Measurements from ENCODE around the gene PLK1. TPM values are rescaled to one million over a fixed set of nuclear protein-coding genes. Genes with fewer than 3 reads are reported as not detected.
A peak's percentile ranks its signal among the peaks of the same experiment; 100 is the strongest.

Gene PLK1
- total and polyA plus RNA-seq, 2 of the 13 experiments (the other 11 are each of a cell fraction or from before 2014, with no cell fraction given): 71.5 to 76.3 TPM

DNA sequence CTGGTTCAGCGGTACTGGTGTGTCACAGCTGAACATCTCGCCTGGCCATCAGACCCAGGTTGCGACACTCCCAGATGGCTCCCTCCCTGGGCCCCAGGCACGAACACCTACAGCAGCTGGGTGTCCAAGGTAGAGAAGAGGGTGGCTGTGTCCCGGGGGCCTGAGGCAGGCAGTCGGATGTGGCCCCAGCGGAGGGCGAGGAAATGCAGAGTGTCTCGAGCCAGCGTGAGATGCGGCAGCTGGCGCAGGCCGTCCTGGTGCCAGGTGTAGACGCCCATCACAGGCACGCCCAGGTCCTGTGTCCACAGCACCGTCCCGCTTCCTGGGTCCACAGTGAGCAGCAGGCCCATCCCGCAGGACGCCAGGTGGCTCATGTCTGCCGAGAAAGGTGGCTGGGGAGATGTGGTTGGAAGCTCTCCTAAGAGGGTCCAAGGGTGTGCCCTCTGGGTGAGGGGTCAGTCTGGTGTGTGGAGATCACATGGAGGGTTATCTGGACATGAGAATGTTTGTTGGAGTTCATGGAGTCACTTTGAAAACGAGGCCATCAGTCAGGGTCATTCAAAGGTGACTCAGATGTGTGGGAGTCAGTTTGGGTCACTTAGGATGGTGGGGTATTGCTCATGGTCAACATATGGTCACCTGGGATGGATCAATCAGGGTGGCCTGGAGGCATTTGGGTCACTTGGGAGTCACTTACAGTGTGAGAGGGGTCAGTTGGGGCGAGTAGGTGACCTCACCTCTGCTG lies 26.3 kb downstream of the PLK1 start (continued):
- peak; percentile 96; the same call in 1 of the 2 replicates for TF ChIP-seq MTA1 (CRISPR knock-in tag; IDR thresholded peaks at IDR 0.05; ENCODE audit: borderline replicate concordance)
- TF ChIP-seq CHD4 (IDR thresholded peaks at IDR 0.05; ENCODE audit: borderline replicate concordance, low read length): no peak
- peak; percentile 48; the same call in 1 of the 2 replicates for TF ChIP-seq MED1 (CRISPR knock-in tag; IDR thresholded peaks at IDR 0.05)
- TF ChIP-seq HNRNPH1 (optimal IDR thresholded peaks at IDR 0.05; ENCODE audit: low read depth, low read length): no peak
- TF ChIP-seq, protein P1, sequence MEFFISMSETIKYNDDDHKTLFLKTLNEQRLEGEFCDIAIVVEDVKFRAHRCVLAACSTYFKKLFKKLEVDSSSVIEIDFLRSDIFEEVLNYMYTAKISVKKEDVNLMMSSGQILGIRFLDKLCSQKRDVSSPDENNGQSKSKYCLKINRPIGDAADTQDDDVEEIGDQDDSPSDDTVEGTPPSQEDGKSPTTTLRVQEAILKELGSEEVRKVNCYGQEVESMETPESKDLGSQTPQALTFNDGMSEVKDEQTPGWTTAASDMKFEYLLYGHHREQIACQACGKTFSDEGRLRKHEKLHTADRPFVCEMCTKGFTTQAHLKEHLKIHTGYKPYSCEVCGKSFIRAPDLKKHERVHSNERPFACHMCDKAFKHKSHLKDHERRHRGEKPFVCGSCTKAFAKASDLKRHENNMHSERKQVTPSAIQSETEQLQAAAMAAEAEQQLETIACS (CRISPR knock-in tag; IDR thresholded peaks at IDR 0.05): no peak
- no peak for TF ChIP-seq RFXANK (CRISPR knock-in tag; IDR thresholded peaks at IDR 0.05)
- TF ChIP-seq ZNF605 (CRISPR knock-in tag; IDR thresholded peaks at IDR 0.05): no peak
- no peak for TF ChIP-seq ZNF232 (CRISPR knock-in tag; IDR thresholded peaks at IDR 0.05; ENCODE audit: borderline replicate concordance)
- TF ChIP-seq SRSF4 (IDR thresholded peaks at IDR 0.05; ENCODE audit: low read depth, low read length, poor library complexity, severe bottlenecking): no peak
- TF ChIP-seq, protein P2, sequence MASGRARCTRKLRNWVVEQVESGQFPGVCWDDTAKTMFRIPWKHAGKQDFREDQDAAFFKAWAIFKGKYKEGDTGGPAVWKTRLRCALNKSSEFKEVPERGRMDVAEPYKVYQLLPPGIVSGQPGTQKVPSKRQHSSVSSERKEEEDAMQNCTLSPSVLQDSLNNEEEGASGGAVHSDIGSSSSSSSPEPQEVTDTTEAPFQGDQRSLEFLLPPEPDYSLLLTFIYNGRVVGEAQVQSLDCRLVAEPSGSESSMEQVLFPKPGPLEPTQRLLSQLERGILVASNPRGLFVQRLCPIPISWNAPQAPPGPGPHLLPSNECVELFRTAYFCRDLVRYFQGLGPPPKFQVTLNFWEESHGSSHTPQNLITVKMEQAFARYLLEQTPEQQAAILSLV (CRISPR knock-in tag; IDR thresholded peaks at IDR 0.05; ENCODE audit: borderline replicate concordance): 0 out of 2 replicates have a peak, but pooled peaks have one; percentile 54
- TF ChIP-seq SOX5 (CRISPR knock-in tag; IDR thresholded peaks at IDR 0.05; ENCODE audit: borderline replicate concordance): no peak

DNA sequence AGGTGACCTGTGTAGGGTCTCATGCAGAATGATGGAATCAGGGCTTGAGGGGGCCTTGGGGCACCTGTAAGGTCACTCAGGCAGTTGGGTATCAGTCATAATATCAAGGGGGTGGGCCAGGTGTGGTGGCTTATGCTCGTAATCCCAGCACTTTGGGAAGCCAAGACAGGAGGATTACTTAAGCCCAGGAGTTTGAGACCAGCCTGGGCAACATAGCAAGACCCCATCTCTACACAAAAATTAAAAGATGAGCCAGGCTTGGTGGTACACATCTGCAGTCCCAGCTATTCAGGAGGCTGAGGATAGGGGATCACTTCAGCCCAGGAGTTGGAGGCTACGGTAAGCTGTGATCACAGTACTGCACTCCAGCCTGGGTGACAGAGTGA lies 26.8 kb downstream of the PLK1 start:
- in situ Hi-C loops (cut with HindIII; ENCODE audit: extremely low pct_ligation_motif_present, low pct_unique_long_range_greater_than_20kb) (no loop called here), intact Hi-C loops (cut with micrococcal nuclease; ENCODE audit: unreplicated experiment) (no loop called here)
- no peak for FAIRE-seq
- Histone ChIP-seq H3K4me2 (ENCODE audit: low read depth, low read length) (no peak overlapping the region), H3K4me3 (replicated peaks in 1 of 3; ENCODE audit: insufficient read depth in 1 of 3, low read depth in 2 of 3, low read length in 3 of 3) (no peak overlapping the region), H3K9ac (ENCODE audit: insufficient read depth, low read depth, low read length) (no peak overlapping the region), H3K36me3 (replicated peaks in 1 of 2; ENCODE audit: control insufficient read depth in 1 of 2, insufficient read depth in 2 of 2, low read length in 2 of 2) (no peaks in the 10 kb centered on the region), H3K9me3 (ENCODE audit: low read length) (peaks cover 17% of the 10 kb centered on the region), H3K4me1 (ENCODE audit: insufficient read depth, low read length) (peaks cover 25% of the 10 kb centered on the region), H3K27me3 (ENCODE audit: control insufficient read depth in 1 of 2, insufficient read depth in 2 of 2, low read length in 2 of 2) (peaks cover 0 to 3% of the 10 kb centered on the region in 2 experiments; a peak in 1 of 5 replicates), H3K27ac (ENCODE audit: extremely low read length, insufficient read depth, low read length) (no peak overlapping the region), H3K79me2 (ENCODE audit: insufficient read depth, low read length) (no peaks in the 10 kb centered on the region), H2AFZ (ENCODE audit: low read length) (no peak overlapping the region), H4K20me1 (ENCODE audit: insufficient read depth, low read length) (no peaks in the 10 kb centered on the region)
- no TSS peak for BruUV-seq (replicated peaks)
- DNase-seq (ENCODE audit: low spot score): no peak
- POLR2A ChIA-PET: no interaction called here
- WGBS (ENCODE audit: low lambda C conversion rate): 67% methylated on average over 2 of the region's 2 CpGs
- CTCF ChIA-PET (ENCODE audit: low intra/inter-chr PET ratio, low total read pairs): no interaction called here
- ATAC-seq: no peak
- 0 out of 2 replicates have a peak, but pooled peaks have one; percentile 9 for TF ChIP-seq ZNF724P (CRISPR knock-in tag; IDR thresholded peaks at IDR 0.05; ENCODE audit: borderline replicate concordance)
- TF ChIP-seq ZNF121 (CRISPR knock-in tag; IDR thresholded peaks at IDR 0.05): peak; percentile 93
- TF ChIP-seq ZNF607 (CRISPR knock-in tag; IDR thresholded peaks at IDR 0.05; ENCODE audit: borderline replicate concordance): 0 out of 2 replicates have a peak, but pooled peaks have one; percentile 13
- TF ChIP-seq NR2F6 (IDR thresholded peaks at IDR 0.05): peak; percentile 5; the same call in 1 of the 2 replicates
- no peak for TF ChIP-seq NR2F6 (CRISPR knock-in tag; IDR thresholded peaks at IDR 0.05)
- TF ChIP-seq STAT5B (CRISPR knock-in tag; IDR thresholded peaks at IDR 0.05): no peak
- TF ChIP-seq, protein P3, sequence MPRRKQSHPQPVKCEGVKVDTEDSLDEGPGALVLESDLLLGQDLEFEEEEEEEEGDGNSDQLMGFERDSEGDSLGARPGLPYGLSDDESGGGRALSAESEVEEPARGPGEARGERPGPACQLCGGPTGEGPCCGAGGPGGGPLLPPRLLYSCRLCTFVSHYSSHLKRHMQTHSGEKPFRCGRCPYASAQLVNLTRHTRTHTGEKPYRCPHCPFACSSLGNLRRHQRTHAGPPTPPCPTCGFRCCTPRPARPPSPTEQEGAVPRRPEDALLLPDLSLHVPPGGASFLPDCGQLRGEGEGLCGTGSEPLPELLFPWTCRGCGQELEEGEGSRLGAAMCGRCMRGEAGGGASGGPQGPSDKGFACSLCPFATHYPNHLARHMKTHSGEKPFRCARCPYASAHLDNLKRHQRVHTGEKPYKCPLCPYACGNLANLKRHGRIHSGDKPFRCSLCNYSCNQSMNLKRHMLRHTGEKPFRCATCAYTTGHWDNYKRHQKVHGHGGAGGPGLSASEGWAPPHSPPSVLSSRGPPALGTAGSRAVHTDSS (CRISPR knock-in tag; conservative IDR thresholded peaks at IDR 0.05): no peak
- TF ChIP-seq, protein P4, sequence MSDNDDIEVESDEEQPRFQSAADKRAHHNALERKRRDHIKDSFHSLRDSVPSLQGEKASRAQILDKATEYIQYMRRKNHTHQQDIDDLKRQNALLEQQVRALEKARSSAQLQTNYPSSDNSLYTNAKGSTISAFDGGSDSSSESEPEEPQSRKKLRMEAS (IDR thresholded peaks at IDR 0.05): 0 out of 2 replicates have a peak, but pooled peaks have one; percentile 13
- no peak for TF ChIP-seq ZKSCAN1 (IDR thresholded peaks at IDR 0.05; ENCODE audit: low read length)
- TF ChIP-seq NAIF1 (CRISPR knock-in tag; IDR thresholded peaks at IDR 0.05; ENCODE audit: borderline replicate concordance): no peak
- 0 out of 2 replicates have a peak, but pooled peaks have one; percentile 10 for TF ChIP-seq ZNF629 (CRISPR knock-in tag; conservative IDR thresholded peaks at IDR 0.05)

Data from HepG2 (cell line).